IMR-90 (cell line): ENCODE results near the gene MAP4. TPM values are rescaled to one million over a fixed set of nuclear protein-coding genes. Genes with fewer than 3 reads are reported as not detected.

Experiments
- ATAC-seq: fragments of 200-7000 bp; cut with Tn5 transposase; 2 replicates; pipeline ENCODE4 v1.9.1; 2020; ENCODE audit warnings: low read depth, mild to moderate bottlenecking, moderate library complexity
- BruUV-seq: library from RNA; stranded (reverse); fragments of 400-500 nt; replicated peaks from 2 replicates; lab custom pipeline; 2021; lab: Mats Ljungman, UMichigan
- CTCF ChIA-PET: fragments of 300-600 bp; formaldehyde crosslinking; extraction: SDS; loops from one replicate; lab custom pipeline; 2021; ENCODE audit warnings: antibody characterized with exemption; lab: Yijun Ruan, JAX
- POLR2A ChIA-PET: fragments of 300-600 bp; sonication (Branson Sonifier 250); formaldehyde crosslinking; loops from one replicate; lab custom pipeline; 2022; ENCODE audit warnings: antibody characterized with exemption; ENCODE audit not compliant: unreplicated experiment; lab: Charles Lee
- DNase-seq: peaks from one replicate; pipeline ENCODE4 v3.0.0; 2013
- H2AFZ ChIP-seq: replicated peaks from 2 replicates; pipeline ENCODE3; 2013; ENCODE audit warnings: low read length, mild to moderate bottlenecking; ENCODE audit not compliant: poor library complexity
- H2AK5ac ChIP-seq: 2 replicates; pipeline ENCODE4 v1.6.1; 2013; ENCODE audit warnings: low read depth, low read length, inconsistent platforms
- H2AK9ac ChIP-seq: replicated peaks from 2 replicates; pipeline ENCODE3; 2013; ENCODE audit warnings: mild to moderate bottlenecking, low read depth, low read length, moderate library complexity; ENCODE audit not compliant: poor library complexity
- H2BK120ac ChIP-seq: 2 replicates; pipeline ENCODE4 v1.6.1; 2013; ENCODE audit warnings: low read depth, low read length, inconsistent platforms
- H2BK15ac ChIP-seq: 3 replicates; pipeline ENCODE4 v1.6.1; 2013; ENCODE audit warnings: low read depth, low read length, inconsistent platforms
- H2BK20ac ChIP-seq: 2 replicates; pipeline ENCODE4 v1.6.1; 2013; ENCODE audit warnings: low read depth, mild to moderate bottlenecking, inconsistent platforms, low read length, moderate library complexity
- H2BK5ac ChIP-seq: 2 replicates; pipeline ENCODE4 v1.6.1; 2013; ENCODE audit warnings: mild to moderate bottlenecking, low read depth, low read length, inconsistent platforms; ENCODE audit not compliant: poor library complexity, severe bottlenecking
- H3K14ac ChIP-seq: replicated peaks from 2 replicates; pipeline ENCODE4 v1.6.1; 2013; ENCODE audit warnings: low read depth, low read length, inconsistent platforms
- H3K18ac ChIP-seq: 2 replicates; pipeline ENCODE4 v1.6.1; 2013; ENCODE audit warnings: low read depth, low read length, control low read depth
- H3K23ac ChIP-seq: 2 replicates; pipeline ENCODE4 v1.6.1; 2013; ENCODE audit warnings: low read depth, low read length, inconsistent platforms
- H3K27ac ChIP-seq: 2 replicates; pipeline ENCODE4 v1.5.1; 2013; ENCODE audit warnings: mild to moderate bottlenecking, control low read depth, low read length; ENCODE audit not compliant: insufficient read depth
- H3K27me3 ChIP-seq: 2 replicates; pipeline ENCODE4 v1.6.1; 2013; ENCODE audit warnings: low read length; ENCODE audit not compliant: control insufficient read depth, insufficient read depth
- H3K36me3 ChIP-seq: 2 replicates; pipeline ENCODE4 v1.6.1; 2013; ENCODE audit warnings: low read length, mixed read lengths; ENCODE audit not compliant: control insufficient read depth, insufficient read depth
- H3K4ac ChIP-seq: 2 replicates; pipeline ENCODE4 v1.6.1; 2013; ENCODE audit warnings: low read depth, low read length, inconsistent platforms
- H3K4me1 ChIP-seq: 2 replicates; pipeline ENCODE4 v1.6.1; 2013; ENCODE audit warnings: low read length, mixed read lengths; ENCODE audit not compliant: control insufficient read depth, insufficient read depth
- H3K4me2 ChIP-seq: 2 replicates; pipeline ENCODE4 v1.6.1; 2013; ENCODE audit warnings: low read depth, mild to moderate bottlenecking, control low read depth, low read length, moderate library complexity
- H3K4me3 ChIP-seq: 2 replicates; pipeline ENCODE4 v1.5.1; 2013; ENCODE audit warnings: low read depth, mild to moderate bottlenecking, control low read depth, low read length, moderate library complexity; ENCODE audit not compliant: insufficient read depth
- H3K56ac ChIP-seq: 2 replicates; pipeline ENCODE4 v1.6.1; 2013; ENCODE audit warnings: low read length, inconsistent platforms; ENCODE audit not compliant: insufficient read depth; ENCODE audit errors: extremely low read depth
- H3K79me1 ChIP-seq, 2 experiments: 2 replicates each; pipeline ENCODE4 v1.6.1; 2013; ENCODE audit warnings: low read length in 2 of 2, inconsistent platforms in 1 of 2, low read depth in 1 of 2
- H3K9ac ChIP-seq: 2 replicates; pipeline ENCODE4 v1.6.1; 2013; ENCODE audit warnings: low read depth, low read length, control low read depth
- H3K9me1 ChIP-seq: 2 replicates; pipeline ENCODE4 v1.6.1; 2013; ENCODE audit warnings: low read length, inconsistent platforms; ENCODE audit not compliant: insufficient read depth
- H3K9me3 ChIP-seq: 2 replicates; pipeline ENCODE4 v1.6.1; 2013; ENCODE audit warnings: low read length; ENCODE audit not compliant: control insufficient read depth, insufficient read depth
- H4K20me1 ChIP-seq: 2 replicates; pipeline ENCODE4 v1.6.1; 2013; ENCODE audit warnings: low read length, inconsistent platforms; ENCODE audit not compliant: insufficient read depth
- H4K5ac ChIP-seq: 2 replicates; pipeline ENCODE4 v1.6.1; 2013; ENCODE audit warnings: mild to moderate bottlenecking, low read depth, low read length, control low read depth
- H4K8ac ChIP-seq, 2 experiments: 2 replicates each; pipeline ENCODE4 v1.6.1; 2013; ENCODE audit warnings: low read depth in 2 of 2, low read length in 2 of 2, control low read depth in 1 of 2, inconsistent platforms in 1 of 2
- H4K91ac ChIP-seq: 2 replicates; pipeline ENCODE4 v1.6.1; 2013; ENCODE audit warnings: low read depth, low read length, inconsistent platforms; ENCODE audit not compliant: insufficient read depth
- FOS ChIP-seq: fragments of 150-350 bp; IDR thresholded peaks from 2 replicates; pipeline ENCODE4 v1.6.1; 2016; ENCODE audit warnings: low read depth, low read length
- MAZ ChIP-seq: IDR thresholded peaks from 2 replicates; pipeline ENCODE4 v1.6.1; 2012; ENCODE audit warnings: low read depth, mild to moderate bottlenecking, low read length, improper control_type of control experiment, moderate library complexity, borderline replicate concordance
- MXI1 ChIP-seq: IDR thresholded peaks from 2 replicates; pipeline ENCODE4 v1.6.1; 2012; ENCODE audit warnings: low read depth, mild to moderate bottlenecking, low read length, moderate library complexity, borderline replicate concordance
- POLR2A ChIP-seq: IDR thresholded peaks from 2 replicates; pipeline ENCODE4 v1.6.1; 2012; ENCODE audit warnings: mild to moderate bottlenecking, low read depth, low read length
- RCOR1 ChIP-seq: IDR thresholded peaks from 2 replicates; pipeline ENCODE4 v1.6.1; 2012; ENCODE audit warnings: mild to moderate bottlenecking, low read length, improper control_type of control experiment; ENCODE audit not compliant: insufficient replicate concordance
- WGBS, 2 experiments: methylation state at CpG; one replicate each; pipeline versions ENCODE4 v1.1.5 to v1.1.7; 2013; ENCODE audit warnings: missing lambda C conversion rate in 2 of 2; ENCODE audit not compliant: insufficient read length in 1 of 2; ENCODE audit errors: extremely low coverage in 2 of 2; 5-methylcytosine and 5-hydroxymethylcytosine counted together
- dilution Hi-C: fragments of 300-500 bp; cut with HindIII; formaldehyde crosslinking; loops from one replicate; pipeline ENCODE4 v1.14.3; 2018; ENCODE audit warnings: low sequenced_read_pairs; ENCODE audit not compliant: unreplicated experiment
- in situ Hi-C: fragments of 300-500 bp; cut with MboI; formaldehyde crosslinking; loops from 3 replicates; pipeline ENCODE4 v1.14.3; 2019; ENCODE audit warnings: low sequenced_read_pairs, inconsistent platforms, mixed read lengths
- intact Hi-C: fragments of 100-400 bp; cut with micrococcal nuclease; formaldehyde crosslinking; loops from 2 replicates; pipeline ENCODE4 v1.10.0; 2022
- polyA plus RNA-seq, 3 experiments: library from polyadenylated mRNA; depleted of rRNA; stranded (reverse); fragments of >200 nt; gene quantifications; 2 replicates each; pipeline ENCODE4 v1.2.3, GENCODE V29; 2012; ENCODE audit warnings: low replicate concordance in 1 of 3
- total RNA-seq: library from RNA; depleted of rRNA; stranded (reverse); fragments of >200 nt; gene quantifications from 2 replicates; pipeline ENCODE4 v1.2.3, GENCODE V29; 2012
- TF ChIP-seq, protein P1 (sequence below): conservative IDR thresholded peaks from 2 replicates; pipeline ENCODE4 v1.5.1; 2012; ENCODE audit warnings: mild to moderate bottlenecking, low read depth, low read length, improper control_type of control experiment

The MAP4 gene
- total and polyA plus RNA-seq, 2 of the 4 experiments (the other 2 are of a cell fraction), result 87.8 to 216 TPM

DNA sequence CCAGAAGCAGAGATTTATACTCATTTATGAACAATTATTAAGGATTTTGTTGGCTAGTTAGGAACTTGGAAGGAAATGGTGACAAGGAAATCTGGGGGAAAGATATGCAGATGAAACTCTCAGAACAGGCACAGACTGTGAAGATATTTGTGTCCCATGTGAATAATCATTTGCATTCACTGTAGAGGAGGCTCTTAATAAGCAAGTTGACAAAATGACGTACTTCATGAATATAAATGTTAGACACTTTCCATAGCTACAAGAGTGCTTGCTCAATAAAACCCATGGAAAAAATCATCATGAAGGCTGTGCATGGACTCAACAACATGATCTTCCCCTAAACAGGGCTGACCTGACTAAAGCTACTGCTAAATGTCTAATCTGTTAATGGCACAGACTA lies 59.7 kb downstream of the MAP4 start:
- dilution Hi-C loops, result no loop called here
- ChIA-PET CTCF (interaction anchor here (0.7 kb wide), 1 partner anchor 250 kb away, joined by 3 read pairs; no protein-coding TSS in a partner anchor), POLR2A (no interaction called here)
- no peak overlapping the region for H3K27ac ChIP-seq
- H3K9me3 ChIP-seq, result no peaks in the 10 kb centered on the region
- no peak for TF ChIP-seq MXI1
- TF ChIP-seq, protein P1, sequence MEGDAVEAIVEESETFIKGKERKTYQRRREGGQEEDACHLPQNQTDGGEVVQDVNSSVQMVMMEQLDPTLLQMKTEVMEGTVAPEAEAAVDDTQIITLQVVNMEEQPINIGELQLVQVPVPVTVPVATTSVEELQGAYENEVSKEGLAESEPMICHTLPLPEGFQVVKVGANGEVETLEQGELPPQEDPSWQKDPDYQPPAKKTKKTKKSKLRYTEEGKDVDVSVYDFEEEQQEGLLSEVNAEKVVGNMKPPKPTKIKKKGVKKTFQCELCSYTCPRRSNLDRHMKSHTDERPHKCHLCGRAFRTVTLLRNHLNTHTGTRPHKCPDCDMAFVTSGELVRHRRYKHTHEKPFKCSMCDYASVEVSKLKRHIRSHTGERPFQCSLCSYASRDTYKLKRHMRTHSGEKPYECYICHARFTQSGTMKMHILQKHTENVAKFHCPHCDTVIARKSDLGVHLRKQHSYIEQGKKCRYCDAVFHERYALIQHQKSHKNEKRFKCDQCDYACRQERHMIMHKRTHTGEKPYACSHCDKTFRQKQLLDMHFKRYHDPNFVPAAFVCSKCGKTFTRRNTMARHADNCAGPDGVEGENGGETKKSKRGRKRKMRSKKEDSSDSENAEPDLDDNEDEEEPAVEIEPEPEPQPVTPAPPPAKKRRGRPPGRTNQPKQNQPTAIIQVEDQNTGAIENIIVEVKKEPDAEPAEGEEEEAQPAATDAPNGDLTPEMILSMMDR, result no peak
- no peak for TF ChIP-seq FOS
- TF ChIP-seq RCOR1, result no peak
- TF ChIP-seq MAZ, result no peak
- TF ChIP-seq POLR2A, result no peak
- H3K79me1 ChIP-seq, result peaks cover 43 to 72% of the 10 kb centered on the region in 2 experiments
- peaks cover under 1% of the 10 kb centered on the region; the same call in 1 of the 2 replicates for H3K4me1 ChIP-seq
- H2BK120ac ChIP-seq, result no peak overlapping the region
- in situ Hi-C loops, result no loop called here
- H2BK5ac ChIP-seq, result no peak overlapping the region
- no CpG with 5 or more reads among the region's 1 CpG for WGBS, 2 experiments
- H3K18ac ChIP-seq, result no peak overlapping the region
- H3K9me1 ChIP-seq, result peaks cover 11% of the 10 kb centered on the region
- no peak overlapping the region for H3K23ac ChIP-seq
- no peak overlapping the region for H4K8ac ChIP-seq
- H3K36me3 ChIP-seq, result peaks cover 4% of the 10 kb centered on the region
- H2AFZ ChIP-seq, result no peak overlapping the region
- H3K14ac ChIP-seq, result no peak overlapping the region
- DNase-seq (no peak), ATAC-seq (no peak)
- no peak overlapping the region for H3K4ac ChIP-seq
- no peak overlapping the region for H4K91ac ChIP-seq
- no peak overlapping the region for H2BK15ac ChIP-seq
- no peak overlapping the region for H2BK20ac ChIP-seq
- intact Hi-C loops, result no loop called here
- H2AK5ac ChIP-seq, result no peak overlapping the region
- H4K20me1 ChIP-seq, result peaks cover 52% of the 10 kb centered on the region
- H3K56ac ChIP-seq, result no peak overlapping the region
- H3K4me3 ChIP-seq, result no peak overlapping the region
- no peak overlapping the region for H4K5ac ChIP-seq
- no TSS peak for BruUV-seq
- no peak overlapping the region for H2AK9ac ChIP-seq
- H3K27me3 ChIP-seq, result no peaks in the 10 kb centered on the region
- H3K4me2 ChIP-seq, result no peak overlapping the region
- H3K9ac ChIP-seq, result no peak overlapping the region
